SK-N-MC (cell line): ENCODE measurements around the gene HOXB4.

Source experiments
- EZH2 ChIP-seq: fragments of 200-600 bp; sonication (generic); IDR thresholded peaks from one replicate; pipeline ENCODE4 v1.6.1; 2017; ENCODE audit warnings: antibody characterized with exemption
- POLR2AphosphoS5 ChIP-seq: IDR thresholded peaks from 2 replicates; pipeline ENCODE4 v1.6.1; 2012; ENCODE audit warnings: mild to moderate bottlenecking, low read depth, low read length, borderline replicate concordance

DNA sequence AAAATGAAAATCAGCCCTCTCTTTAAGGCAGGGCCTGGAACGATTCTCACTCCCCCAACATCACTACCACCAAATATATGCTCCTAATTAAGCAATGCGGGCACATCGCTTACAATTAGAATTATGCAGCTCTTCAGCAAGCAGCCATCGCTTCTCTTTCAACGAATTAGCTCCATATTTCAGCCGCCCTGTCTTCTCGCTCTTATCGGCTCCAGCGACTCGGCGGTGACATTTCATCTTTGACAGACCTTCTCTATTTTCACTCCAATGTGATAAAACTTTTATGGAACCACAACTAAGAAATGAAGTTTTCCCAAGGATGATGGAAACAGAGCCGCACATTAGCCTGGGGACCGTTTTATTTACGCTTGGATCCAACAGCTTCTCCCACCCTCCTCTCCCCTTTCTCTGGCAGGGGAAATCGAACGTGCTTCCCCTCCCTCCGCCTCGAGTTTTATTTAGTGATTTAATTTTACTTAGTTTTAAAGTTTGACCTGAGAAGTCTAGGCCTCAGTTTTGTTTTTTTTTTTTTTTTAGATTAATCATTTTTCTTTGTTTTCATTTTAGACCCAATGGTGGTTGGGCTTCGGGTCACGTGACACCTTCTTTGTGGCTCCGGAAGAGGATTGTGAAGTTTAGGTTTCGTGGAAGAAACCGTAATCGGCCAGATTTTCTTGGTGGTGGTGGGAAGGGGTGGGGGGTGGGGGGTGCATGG is 30.2 kb downstream of the HOXB4 start:
- TF ChIP-seq EZH2: no peak
- TF ChIP-seq POLR2AphosphoS5: no peak
